Measurements from ENCODE around the gene DMAC2L.
"Not testable (repeated sequence)": the region's sequence is repeated elsewhere in the genome, so short reads cannot be mapped to it uniquely, and the experiment has no call there.

The DMAC2L gene

DNA sequence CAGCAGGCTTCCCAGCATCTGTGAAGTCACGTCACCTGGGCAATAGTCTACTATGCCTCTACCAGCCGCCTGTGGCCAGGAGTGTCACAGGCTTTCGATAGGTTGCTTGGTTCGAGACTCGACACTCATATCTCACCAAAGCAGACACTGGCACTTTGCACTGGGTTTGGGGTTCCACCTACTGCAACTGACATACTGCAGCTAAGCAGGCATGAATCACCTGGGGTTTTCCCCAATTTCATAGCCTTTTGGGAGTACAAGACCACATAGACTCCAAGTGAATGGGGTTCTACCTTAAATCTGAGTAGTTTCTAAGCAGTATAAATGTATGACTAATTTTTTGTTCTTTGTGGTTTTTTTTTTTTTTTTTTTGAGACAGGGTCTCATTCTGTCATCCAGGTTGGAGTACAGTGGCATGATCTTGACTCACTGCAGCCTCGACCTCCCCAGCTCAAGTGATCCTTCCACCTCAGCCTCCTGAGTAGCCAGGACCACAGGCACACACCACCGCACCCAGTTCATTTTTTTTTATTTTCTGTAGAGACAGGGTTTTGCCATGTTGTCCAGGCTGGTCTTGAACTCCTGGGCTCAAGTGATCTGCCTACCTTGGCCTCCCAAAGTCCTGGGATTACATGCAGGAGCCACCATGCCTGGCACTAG is 32.1 kb downstream of the DMAC2L start:
- Histone ChIP-seq H3K27me3 (replicated peaks; ENCODE audit: control insufficient read depth, insufficient read depth, low read length) (no peaks in the 10 kb centered on the region), H3K9me3 (ENCODE audit: control insufficient read depth, low read length) (no peaks in the 10 kb centered on the region), H3K4me3 (ENCODE audit: low read length) (no peak overlapping the region), H3K36me3 (ENCODE audit: control insufficient read depth, insufficient read depth, low read length, severe bottlenecking) (no peaks in the 10 kb centered on the region), H3K4me1 (ENCODE audit: control insufficient read depth, insufficient read depth, low read length) (peaks cover 51% of the 10 kb centered on the region), H3K9ac (ENCODE audit: low read length) (no peak overlapping the region)
- no peak for DNase-seq (ENCODE audit: low read depth)

GRCh38 chr14:50344876-50345563 is 32.9 kb downstream of the DMAC2L start:
- Histone ChIP-seq H3K27me3 (replicated peaks; ENCODE audit: control insufficient read depth, insufficient read depth, low read length) (no peaks in the 10 kb centered on the region), H3K9me3 (ENCODE audit: control insufficient read depth, low read length) (no peaks in the 10 kb centered on the region), H3K36me3 (ENCODE audit: control insufficient read depth, insufficient read depth, low read length, severe bottlenecking) (no peaks in the 10 kb centered on the region), H3K4me1 (ENCODE audit: control insufficient read depth, insufficient read depth, low read length) (peaks cover 52% of the 10 kb centered on the region), H3K4me3 (ENCODE audit: low read length) (no peak overlapping the region), H3K9ac (ENCODE audit: low read length) (no peak overlapping the region)
- peak; percentile 45 for DNase-seq (ENCODE audit: low read depth)

GRCh38 chr14:50345846-50346422 is 33.8 kb downstream of the DMAC2L start:
- Histone ChIP-seq H3K4me1 (ENCODE audit: control insufficient read depth, insufficient read depth, low read length) (peaks cover 52% of the 10 kb centered on the region), H3K9me3 (ENCODE audit: control insufficient read depth, low read length) (no peaks in the 10 kb centered on the region), H3K9ac (ENCODE audit: low read length) (no peak overlapping the region), H3K27me3 (replicated peaks; ENCODE audit: control insufficient read depth, insufficient read depth, low read length) (no peaks in the 10 kb centered on the region), H3K4me3 (ENCODE audit: low read length) (no peak overlapping the region), H3K36me3 (ENCODE audit: control insufficient read depth, insufficient read depth, low read length, severe bottlenecking) (no peaks in the 10 kb centered on the region)
- no peak for DNase-seq (ENCODE audit: low read depth)

DNA sequence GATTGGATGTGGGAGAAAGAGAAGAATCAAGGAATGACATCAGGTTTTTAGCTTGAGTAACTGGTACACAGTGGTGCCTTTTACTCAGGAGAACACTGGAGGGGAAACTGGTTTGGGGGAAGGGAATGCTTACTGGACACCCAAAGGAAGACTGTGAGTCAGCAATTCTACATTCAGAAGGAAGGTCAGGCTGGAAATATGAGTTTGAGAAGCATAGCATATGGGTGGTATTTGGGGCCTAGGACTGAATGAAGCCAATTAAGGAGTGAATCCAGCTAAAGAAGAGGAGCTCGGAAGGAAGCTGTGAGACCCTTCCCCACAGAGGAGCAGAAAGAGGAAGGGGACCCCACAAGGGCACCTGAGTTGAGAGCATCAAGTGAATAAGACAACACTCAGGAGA is 35.4 kb downstream of the DMAC2L start:
- no peaks in the 10 kb centered on the region for H3K27me3 ChIP-seq (replicated peaks; ENCODE audit: control insufficient read depth, insufficient read depth, low read length)
- no peaks in the 10 kb centered on the region for H3K9me3 ChIP-seq (ENCODE audit: control insufficient read depth, low read length)
- H3K9ac ChIP-seq (ENCODE audit: low read length): no peak overlapping the region
- H3K36me3 ChIP-seq (ENCODE audit: control insufficient read depth, insufficient read depth, low read length, severe bottlenecking): no peaks in the 10 kb centered on the region
- H3K4me3 ChIP-seq (ENCODE audit: low read length): no peak overlapping the region
- peaks cover 46% of the 10 kb centered on the region for H3K4me1 ChIP-seq (ENCODE audit: control insufficient read depth, insufficient read depth, low read length)
- peak; percentile 50 for DNase-seq (ENCODE audit: low read depth)

GRCh38 chr14:50348933-50349332 is 36.8 kb downstream of the DMAC2L start:
- Histone ChIP-seq H3K36me3 (ENCODE audit: control insufficient read depth, insufficient read depth, low read length, severe bottlenecking) (no peaks in the 10 kb centered on the region), H3K4me1 (ENCODE audit: control insufficient read depth, insufficient read depth, low read length) (peaks cover 36% of the 10 kb centered on the region), H3K9me3 (ENCODE audit: control insufficient read depth, low read length) (no peaks in the 10 kb centered on the region), H3K9ac (ENCODE audit: low read length) (no peak overlapping the region), H3K4me3 (ENCODE audit: low read length) (no peak overlapping the region), H3K27me3 (replicated peaks; ENCODE audit: control insufficient read depth, insufficient read depth, low read length) (no peaks in the 10 kb centered on the region)
- no peak for DNase-seq (ENCODE audit: low read depth)

- no peaks in the 10 kb centered on the region for H3K9me3 ChIP-seq (ENCODE audit: control insufficient read depth, low read length)
- H3K4me1 ChIP-seq (ENCODE audit: control insufficient read depth, insufficient read depth, low read length): peaks cover 23% of the 10 kb centered on the region
- peak; percentile 4 for DNase-seq (ENCODE audit: low read depth)
- H3K4me3 ChIP-seq (ENCODE audit: low read length): no peak overlapping the region
- H3K27me3 ChIP-seq (replicated peaks; ENCODE audit: control insufficient read depth, insufficient read depth, low read length): no peaks in the 10 kb centered on the region
- H3K36me3 ChIP-seq (ENCODE audit: control insufficient read depth, insufficient read depth, low read length, severe bottlenecking): no peaks in the 10 kb centered on the region
- H3K9ac ChIP-seq (ENCODE audit: low read length): no peak overlapping the region
Observed at GRCh38 chr14:50350975-50351374, 38.9 kb downstream of the DMAC2L start.

DNA sequence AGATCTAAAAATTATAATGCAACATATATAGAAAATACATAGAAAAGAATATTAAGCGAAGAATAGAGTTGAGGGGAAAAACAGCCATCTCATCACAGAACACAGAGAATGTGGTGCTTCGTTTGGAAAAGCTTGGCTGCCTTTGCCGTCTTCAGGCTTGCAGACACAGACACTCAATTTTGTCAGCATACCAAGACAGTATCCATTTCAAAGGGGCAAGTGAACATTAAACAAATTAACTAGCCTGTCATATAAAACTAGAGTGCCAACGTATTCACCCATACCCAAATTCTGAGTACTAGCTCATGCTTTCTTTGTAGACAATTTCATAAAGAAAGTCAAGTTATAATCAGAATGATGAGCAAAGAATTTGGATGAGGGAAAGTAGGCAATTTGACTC is 40.5 kb downstream of the DMAC2L start:
- peaks cover 15% of the 10 kb centered on the region for H3K4me1 ChIP-seq (ENCODE audit: control insufficient read depth, insufficient read depth, low read length)
- H3K9ac ChIP-seq (ENCODE audit: low read length): peak overlapping the region; percentile 2
- no peaks in the 10 kb centered on the region for H3K27me3 ChIP-seq (replicated peaks; ENCODE audit: control insufficient read depth, insufficient read depth, low read length)
- peak overlapping the region; percentile 43 for H3K4me3 ChIP-seq (ENCODE audit: low read length)
- no peak for DNase-seq (ENCODE audit: low read depth)
- H3K9me3 ChIP-seq (ENCODE audit: control insufficient read depth, low read length): no peaks in the 10 kb centered on the region
- no peaks in the 10 kb centered on the region for H3K36me3 ChIP-seq (ENCODE audit: control insufficient read depth, insufficient read depth, low read length, severe bottlenecking)

- Histone ChIP-seq H3K36me3 (ENCODE audit: control insufficient read depth, insufficient read depth, low read length, severe bottlenecking) (no peaks in the 10 kb centered on the region), H3K9me3 (ENCODE audit: control insufficient read depth, low read length) (no peaks in the 10 kb centered on the region), H3K4me3 (ENCODE audit: low read length) (peak overlapping the region; percentile 43), H3K27me3 (replicated peaks; ENCODE audit: control insufficient read depth, insufficient read depth, low read length) (no peaks in the 10 kb centered on the region), H3K4me1 (ENCODE audit: control insufficient read depth, insufficient read depth, low read length) (peaks cover 11% of the 10 kb centered on the region), H3K9ac (ENCODE audit: low read length) (peak overlapping the region; percentile 2)
- DNase-seq (ENCODE audit: low read depth): peak; percentile 21
Observed at GRCh38 chr14:50353126-50353525, 41.0 kb downstream of the DMAC2L start.

DNA sequence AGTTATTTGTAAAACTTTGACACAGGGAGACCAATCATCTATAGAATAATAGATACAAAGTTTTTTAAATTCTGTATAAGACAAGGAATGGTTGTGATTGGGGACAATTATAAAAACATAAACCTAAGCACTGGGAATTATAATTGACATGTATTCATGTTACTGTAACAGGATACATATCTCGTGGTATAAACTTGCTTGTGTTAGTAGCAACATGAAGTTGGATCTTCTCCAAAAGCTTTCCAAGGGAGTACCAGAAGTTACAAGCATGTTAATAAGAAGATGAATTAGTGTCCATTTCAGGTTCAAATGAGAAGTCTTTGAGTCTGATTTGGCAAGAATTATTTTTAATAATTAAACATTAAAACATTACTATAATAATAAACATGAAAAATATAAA is 42.4 kb downstream of the DMAC2L start:
- Histone ChIP-seq H3K27me3 (replicated peaks; ENCODE audit: control insufficient read depth, insufficient read depth, low read length) (no peaks in the 10 kb centered on the region), H3K9ac (ENCODE audit: low read length) (no peak overlapping the region), H3K4me3 (ENCODE audit: low read length) (no peak overlapping the region), H3K9me3 (ENCODE audit: control insufficient read depth, low read length) (no peaks in the 10 kb centered on the region), H3K36me3 (ENCODE audit: control insufficient read depth, insufficient read depth, low read length, severe bottlenecking) (no peaks in the 10 kb centered on the region), H3K4me1 (ENCODE audit: control insufficient read depth, insufficient read depth, low read length) (peaks cover 4% of the 10 kb centered on the region)
- DNase-seq (ENCODE audit: low read depth): peak; percentile 9

- no peaks in the 10 kb centered on the region for H3K36me3 ChIP-seq (ENCODE audit: control insufficient read depth, insufficient read depth, low read length, severe bottlenecking)
- H3K9me3 ChIP-seq (ENCODE audit: control insufficient read depth, low read length): no peaks in the 10 kb centered on the region
- peaks cover 4% of the 10 kb centered on the region for H3K4me1 ChIP-seq (ENCODE audit: control insufficient read depth, insufficient read depth, low read length)
- no peaks in the 10 kb centered on the region for H3K27me3 ChIP-seq (replicated peaks; ENCODE audit: control insufficient read depth, insufficient read depth, low read length)
- H3K4me3 ChIP-seq (ENCODE audit: low read length): no peak overlapping the region
- no peak overlapping the region for H3K9ac ChIP-seq (ENCODE audit: low read length)
- no peak for DNase-seq (ENCODE audit: low read depth)
Observed at GRCh38 chr14:50355692-50356091, 43.6 kb downstream of the DMAC2L start.

DNA sequence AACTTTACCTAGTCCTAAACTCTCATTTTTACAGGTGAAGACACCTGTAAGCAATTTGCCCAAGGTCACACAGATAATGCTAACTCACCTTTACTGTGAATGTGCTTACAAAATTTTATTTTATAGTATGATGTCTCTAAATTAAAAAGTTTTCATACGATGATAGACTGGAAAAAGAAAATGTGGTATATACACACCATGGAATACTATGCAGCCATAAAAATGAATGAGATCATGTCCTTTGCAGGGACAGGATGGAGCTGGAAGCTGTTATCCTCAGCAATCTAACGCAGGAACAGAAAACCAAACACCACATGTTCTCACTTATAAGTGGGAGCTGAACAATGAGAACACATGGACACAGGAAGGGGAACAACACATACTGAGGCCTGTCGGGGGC is 44.2 kb downstream of the DMAC2L start:
- DNase-seq (ENCODE audit: low read depth); H3K4me3 ChIP-seq (ENCODE audit: low read length); H3K4me1 ChIP-seq (ENCODE audit: control insufficient read depth, insufficient read depth, low read length); H3K9me3 ChIP-seq (ENCODE audit: control insufficient read depth, low read length); H3K27me3 ChIP-seq (replicated peaks; ENCODE audit: control insufficient read depth, insufficient read depth, low read length); H3K9ac ChIP-seq (ENCODE audit: low read length); H3K36me3 ChIP-seq (ENCODE audit: control insufficient read depth, insufficient read depth, low read length, severe bottlenecking): not testable (repeated sequence)
